Neural cell (in vitro differentiated cells): ENCODE results near the gene SIL1. TPM values are rescaled to one million over a fixed set of nuclear protein-coding genes. Genes with fewer than 3 reads are reported as not detected.

Experiments used
- H2AFZ ChIP-seq: fragments of 200-600, 300-800 bp; sonication (generic), shearing (Covaris generic); 2 replicates; pipeline ENCODE4 v1.6.0; 2014; ENCODE audit warnings: low read depth, mild to moderate bottlenecking, antibody characterized with exemption, low read length, moderate library complexity
- H3F3A ChIP-seq: fragments of 200-600 bp; shearing (Covaris generic); 2 replicates; pipeline ENCODE4 v1.6.1; 2016; ENCODE audit warnings: mild to moderate bottlenecking, moderate library complexity, mixed read lengths, antibody characterized with exemption, low read length; ENCODE audit not compliant: insufficient read depth, poor library complexity, severe bottlenecking
- H3K27ac ChIP-seq: fragments of 200-600, 300-800 bp; sonication (generic), shearing (Covaris generic); 2 replicates; pipeline ENCODE4 v1.5.1; 2014; ENCODE audit warnings: mild to moderate bottlenecking, low read length, moderate library complexity
- H3K27me3 ChIP-seq: fragments of 300-800, 200-600 bp; sonication (generic), shearing (Covaris generic); 2 replicates; pipeline ENCODE4 v1.6.0; 2014; ENCODE audit warnings: mild to moderate bottlenecking, low read depth, low read length, moderate library complexity; ENCODE audit not compliant: insufficient read depth
- H3K36me3 ChIP-seq: fragments of 300-800, 200-600 bp; sonication (generic), shearing (Covaris generic); 2 replicates; pipeline ENCODE4 v1.5.1; 2014; ENCODE audit warnings: mild to moderate bottlenecking, antibody characterized with exemption, low read length, moderate library complexity; ENCODE audit not compliant: insufficient read depth
- H3K4me2 ChIP-seq: fragments of 300-800, 200-600 bp; sonication (generic), shearing (Covaris generic); 2 replicates; pipeline ENCODE4 v1.6.0; 2014; ENCODE audit warnings: mild to moderate bottlenecking, low read length
- H3K4me3 ChIP-seq: fragments of 300-800, 200-600 bp; sonication (generic), shearing (Covaris generic); 2 replicates; pipeline ENCODE4 v1.5.1; 2014; ENCODE audit warnings: mild to moderate bottlenecking, low read length, moderate library complexity
- H3K79me2 ChIP-seq: fragments of 200-600 bp; shearing (Covaris generic); replicated peaks from 2 replicates; pipeline ENCODE4 v1.6.0; 2014; ENCODE audit warnings: mild to moderate bottlenecking, low read length, moderate library complexity; ENCODE audit not compliant: insufficient read depth
- H3K9ac ChIP-seq: fragments of 300-800, 200-600 bp; sonication (generic), shearing (Covaris generic); 2 replicates; pipeline ENCODE4 v1.6.1; 2016; ENCODE audit warnings: mild to moderate bottlenecking, low read length, mixed read lengths
- H3K9me2 ChIP-seq: fragments of 200-600 bp; shearing (Covaris generic); 2 replicates; pipeline ENCODE4 v1.6.1; 2016; ENCODE audit warnings: mild to moderate bottlenecking, low read length, mixed read lengths; ENCODE audit not compliant: insufficient read depth
- H3K9me3 ChIP-seq: fragments of 200-600, 300-800 bp; sonication (generic), shearing (Covaris generic); 2 replicates; pipeline ENCODE4 v1.6.1; 2016; ENCODE audit warnings: mild to moderate bottlenecking, mixed run types, low read length, moderate library complexity, mixed read lengths
- H4K20me1 ChIP-seq: fragments of 200-600 bp; shearing (Covaris generic); 2 replicates; pipeline ENCODE4 v1.6.1; 2016; ENCODE audit warnings: mild to moderate bottlenecking, mixed run types; ENCODE audit not compliant: insufficient read depth
- EP300 ChIP-seq: fragments of 450-650 bp; conservative IDR thresholded peaks from 2 replicates; pipeline ENCODE4 v1.6.1; 2014; ENCODE audit warnings: antibody characterized with exemption, mild to moderate bottlenecking, moderate library complexity; ENCODE audit not compliant: poor library complexity, severe bottlenecking
- EZH2 ChIP-seq: fragments of 200-600, 300-800 bp; shearing (Covaris generic), sonication (generic); IDR thresholded peaks from 2 replicates; pipeline ENCODE4 v1.6.1; 2014; ENCODE audit warnings: antibody characterized with exemption, low read length, borderline replicate concordance, mild to moderate bottlenecking; ENCODE audit not compliant: insufficient read depth, poor library complexity, severe bottlenecking
- MXI1 ChIP-seq: fragments of 450-650 bp; conservative IDR thresholded peaks from 2 replicates; pipeline ENCODE4 v1.6.1; 2014; ENCODE audit warnings: antibody characterized with exemption, mild to moderate bottlenecking; ENCODE audit not compliant: poor library complexity, severe bottlenecking
- POLR2AphosphoS5 ChIP-seq: IDR thresholded peaks from 2 replicates; pipeline ENCODE4 v1.6.1; 2012
- RAD21 ChIP-seq: fragments of 450-650 bp; conservative IDR thresholded peaks from 2 replicates; pipeline ENCODE4 v1.6.1; 2014; ENCODE audit warnings: antibody characterized with exemption, mild to moderate bottlenecking, moderate library complexity
- SMC3 ChIP-seq: fragments of 450-650 bp; conservative IDR thresholded peaks from 2 replicates; pipeline ENCODE4 v1.6.1; 2014; ENCODE audit warnings: antibody characterized with exemption, mild to moderate bottlenecking, moderate library complexity; ENCODE audit not compliant: poor library complexity
- polyA plus RNA-seq: library from polyadenylated mRNA; depleted of rRNA; stranded (reverse); fragments of >200 nt; gene quantifications from 2 replicates; pipeline ENCODE4 v1.2.3, GENCODE V29; 2014
- TF ChIP-seq, protein P1 (sequence below): fragments of 450-650 bp; IDR thresholded peaks from 2 replicates; pipeline ENCODE4 v1.5.1; 2014; ENCODE audit warnings: antibody characterized with exemption, mild to moderate bottlenecking, moderate library complexity; ENCODE audit not compliant: poor library complexity, severe bottlenecking
- TF ChIP-seq, protein P2 (sequence below): IDR thresholded peaks from 2 replicates; pipeline ENCODE4 v1.6.1; 2012; ENCODE audit warnings: borderline replicate concordance

SIL1 gene
- polyA plus RNA-seq, 1 donor from 2014 or later, result 4.7 TPM

DNA sequence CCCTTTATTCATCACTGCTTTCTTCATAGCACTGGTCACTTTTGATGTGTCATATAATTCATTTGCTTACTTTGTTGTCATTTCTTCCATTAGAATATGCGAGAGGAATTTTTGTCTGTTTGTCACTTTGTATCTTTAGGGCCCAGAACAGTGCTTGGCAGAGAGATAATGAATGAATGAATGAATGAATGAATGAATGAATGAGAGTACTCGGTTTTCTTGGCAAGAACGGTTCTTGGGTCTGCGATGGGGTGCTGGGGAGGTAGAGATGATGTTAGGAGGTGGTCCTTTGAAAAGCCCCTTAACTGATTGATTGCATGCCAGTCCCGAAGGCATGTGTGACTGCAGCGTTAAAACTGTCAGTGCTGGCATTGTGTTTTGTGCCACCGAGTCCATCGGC, 270.6 kb downstream of the SIL1 start:
- Histone ChIP-seq H3K4me2 (no peak overlapping the region), H3F3A (no peaks in the 10 kb centered on the region), H3K79me2 (no peaks in the 10 kb centered on the region), H3K27ac (no peak overlapping the region), H3K36me3 (no peaks in the 10 kb centered on the region), H3K9ac (no peak overlapping the region), H3K9me2 (no peaks in the 10 kb centered on the region), H2AFZ (no peak overlapping the region), H4K20me1 (no peaks in the 10 kb centered on the region), H3K9me3 (no peaks in the 10 kb centered on the region), H3K4me3 (no peak overlapping the region), H3K27me3 (no peaks in the 10 kb centered on the region)
- TF ChIP-seq POLR2AphosphoS5 (no peak), EZH2 (no peak)

DNA sequence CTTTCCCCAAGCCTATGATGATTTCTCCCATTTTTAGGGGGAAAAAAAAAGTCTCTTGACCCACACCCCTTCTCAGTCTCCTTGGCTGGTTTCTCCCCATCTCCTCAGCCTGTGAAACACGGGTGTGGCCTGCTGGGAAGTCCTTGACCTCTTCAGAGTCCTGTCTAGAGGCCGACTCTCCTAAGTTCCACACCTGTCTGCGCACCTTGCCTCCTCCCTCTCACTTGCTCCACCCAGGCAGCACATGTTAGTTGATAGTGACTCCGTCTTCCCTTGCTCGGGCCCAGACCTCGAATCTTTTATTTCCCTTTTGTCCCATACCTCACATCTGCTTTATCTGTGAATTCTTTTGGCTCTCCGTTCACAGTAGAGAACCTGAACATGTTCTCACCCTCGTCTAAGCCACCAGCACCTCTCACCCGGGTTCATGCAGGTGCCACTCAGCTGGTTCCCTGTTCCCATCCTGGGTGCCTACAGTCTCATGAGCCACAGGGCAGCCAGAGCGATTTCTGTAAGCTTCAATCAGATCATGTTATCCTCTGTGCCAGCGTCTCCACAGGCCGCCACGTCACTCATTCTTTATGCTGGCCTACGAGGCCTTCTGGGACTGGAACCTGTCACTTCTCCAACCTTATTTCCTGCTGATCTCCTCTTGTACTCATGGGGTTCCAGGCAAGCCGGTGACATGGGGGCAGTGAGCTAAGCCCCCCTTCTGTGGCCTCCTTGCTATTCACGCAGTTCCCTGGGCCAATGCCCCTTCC, 271.3 kb downstream of the SIL1 start:
- TF ChIP-seq EP300 (no peak), POLR2AphosphoS5 (no peak), EZH2 (no peak), SMC3 (no peak), RAD21 (no peak), MXI1 (no peak)
- TF ChIP-seq, protein P1, sequence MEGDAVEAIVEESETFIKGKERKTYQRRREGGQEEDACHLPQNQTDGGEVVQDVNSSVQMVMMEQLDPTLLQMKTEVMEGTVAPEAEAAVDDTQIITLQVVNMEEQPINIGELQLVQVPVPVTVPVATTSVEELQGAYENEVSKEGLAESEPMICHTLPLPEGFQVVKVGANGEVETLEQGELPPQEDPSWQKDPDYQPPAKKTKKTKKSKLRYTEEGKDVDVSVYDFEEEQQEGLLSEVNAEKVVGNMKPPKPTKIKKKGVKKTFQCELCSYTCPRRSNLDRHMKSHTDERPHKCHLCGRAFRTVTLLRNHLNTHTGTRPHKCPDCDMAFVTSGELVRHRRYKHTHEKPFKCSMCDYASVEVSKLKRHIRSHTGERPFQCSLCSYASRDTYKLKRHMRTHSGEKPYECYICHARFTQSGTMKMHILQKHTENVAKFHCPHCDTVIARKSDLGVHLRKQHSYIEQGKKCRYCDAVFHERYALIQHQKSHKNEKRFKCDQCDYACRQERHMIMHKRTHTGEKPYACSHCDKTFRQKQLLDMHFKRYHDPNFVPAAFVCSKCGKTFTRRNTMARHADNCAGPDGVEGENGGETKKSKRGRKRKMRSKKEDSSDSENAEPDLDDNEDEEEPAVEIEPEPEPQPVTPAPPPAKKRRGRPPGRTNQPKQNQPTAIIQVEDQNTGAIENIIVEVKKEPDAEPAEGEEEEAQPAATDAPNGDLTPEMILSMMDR, result no peak
- TF ChIP-seq, protein P2, sequence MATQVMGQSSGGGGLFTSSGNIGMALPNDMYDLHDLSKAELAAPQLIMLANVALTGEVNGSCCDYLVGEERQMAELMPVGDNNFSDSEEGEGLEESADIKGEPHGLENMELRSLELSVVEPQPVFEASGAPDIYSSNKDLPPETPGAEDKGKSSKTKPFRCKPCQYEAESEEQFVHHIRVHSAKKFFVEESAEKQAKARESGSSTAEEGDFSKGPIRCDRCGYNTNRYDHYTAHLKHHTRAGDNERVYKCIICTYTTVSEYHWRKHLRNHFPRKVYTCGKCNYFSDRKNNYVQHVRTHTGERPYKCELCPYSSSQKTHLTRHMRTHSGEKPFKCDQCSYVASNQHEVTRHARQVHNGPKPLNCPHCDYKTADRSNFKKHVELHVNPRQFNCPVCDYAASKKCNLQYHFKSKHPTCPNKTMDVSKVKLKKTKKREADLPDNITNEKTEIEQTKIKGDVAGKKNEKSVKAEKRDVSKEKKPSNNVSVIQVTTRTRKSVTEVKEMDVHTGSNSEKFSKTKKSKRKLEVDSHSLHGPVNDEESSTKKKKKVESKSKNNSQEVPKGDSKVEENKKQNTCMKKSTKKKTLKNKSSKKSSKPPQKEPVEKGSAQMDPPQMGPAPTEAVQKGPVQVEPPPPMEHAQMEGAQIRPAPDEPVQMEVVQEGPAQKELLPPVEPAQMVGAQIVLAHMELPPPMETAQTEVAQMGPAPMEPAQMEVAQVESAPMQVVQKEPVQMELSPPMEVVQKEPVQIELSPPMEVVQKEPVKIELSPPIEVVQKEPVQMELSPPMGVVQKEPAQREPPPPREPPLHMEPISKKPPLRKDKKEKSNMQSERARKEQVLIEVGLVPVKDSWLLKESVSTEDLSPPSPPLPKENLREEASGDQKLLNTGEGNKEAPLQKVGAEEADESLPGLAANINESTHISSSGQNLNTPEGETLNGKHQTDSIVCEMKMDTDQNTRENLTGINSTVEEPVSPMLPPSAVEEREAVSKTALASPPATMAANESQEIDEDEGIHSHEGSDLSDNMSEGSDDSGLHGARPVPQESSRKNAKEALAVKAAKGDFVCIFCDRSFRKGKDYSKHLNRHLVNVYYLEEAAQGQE, result no peak
- H3K36me3 ChIP-seq, result no peaks in the 10 kb centered on the region
- no peaks in the 10 kb centered on the region for H3K79me2 ChIP-seq
- H3K4me2 ChIP-seq, result no peak overlapping the region
- no peak overlapping the region for H2AFZ ChIP-seq
- no peaks in the 10 kb centered on the region for H4K20me1 ChIP-seq
- H3K9ac ChIP-seq, result no peak overlapping the region
- H3K27ac ChIP-seq, result no peak overlapping the region
- H3K9me2 ChIP-seq, result no peaks in the 10 kb centered on the region
- no peaks in the 10 kb centered on the region for H3K27me3 ChIP-seq
- H3K4me3 ChIP-seq, result no peak overlapping the region
- no peaks in the 10 kb centered on the region for H3F3A ChIP-seq
- no peaks in the 10 kb centered on the region for H3K9me3 ChIP-seq
